ENCODE data around the gene IFT43. TPM values are rescaled to one million over a fixed set of nuclear protein-coding genes. Genes with fewer than 3 reads are reported as not detected.

IFT43 gene
- total and polyA plus RNA-seq, 12 donors, result 20.9 to 101 (median 30.2) TPM

- TF ChIP-seq POLR2A (IDR thresholded peaks at IDR 0.05), result no peak
- TF ChIP-seq, protein P1, sequence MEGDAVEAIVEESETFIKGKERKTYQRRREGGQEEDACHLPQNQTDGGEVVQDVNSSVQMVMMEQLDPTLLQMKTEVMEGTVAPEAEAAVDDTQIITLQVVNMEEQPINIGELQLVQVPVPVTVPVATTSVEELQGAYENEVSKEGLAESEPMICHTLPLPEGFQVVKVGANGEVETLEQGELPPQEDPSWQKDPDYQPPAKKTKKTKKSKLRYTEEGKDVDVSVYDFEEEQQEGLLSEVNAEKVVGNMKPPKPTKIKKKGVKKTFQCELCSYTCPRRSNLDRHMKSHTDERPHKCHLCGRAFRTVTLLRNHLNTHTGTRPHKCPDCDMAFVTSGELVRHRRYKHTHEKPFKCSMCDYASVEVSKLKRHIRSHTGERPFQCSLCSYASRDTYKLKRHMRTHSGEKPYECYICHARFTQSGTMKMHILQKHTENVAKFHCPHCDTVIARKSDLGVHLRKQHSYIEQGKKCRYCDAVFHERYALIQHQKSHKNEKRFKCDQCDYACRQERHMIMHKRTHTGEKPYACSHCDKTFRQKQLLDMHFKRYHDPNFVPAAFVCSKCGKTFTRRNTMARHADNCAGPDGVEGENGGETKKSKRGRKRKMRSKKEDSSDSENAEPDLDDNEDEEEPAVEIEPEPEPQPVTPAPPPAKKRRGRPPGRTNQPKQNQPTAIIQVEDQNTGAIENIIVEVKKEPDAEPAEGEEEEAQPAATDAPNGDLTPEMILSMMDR (IDR thresholded peaks at IDR 0.05), result no peak
- Histone ChIP-seq H3K27ac (no peak overlapping the region), H3K4me3 (no peak overlapping the region), H3K27me3 (peaks cover 24% of the 10 kb centered on the region), H3K9me3 (replicated peaks in 1 of 3) (no peaks in the 10 kb centered on the region), H3K36me3 (replicated peaks in 1 of 2) (no peaks in the 10 kb centered on the region), H3K4me1 (replicated peaks in 1 of 2) (no peaks in the 10 kb centered on the region)
- intact Hi-C loops (cut with DNase I), result no loop called here
- WGBS, 4 donors, result 47 to 76% (median 58%) methylated on average over 2 to 3 of the region's 3 CpGs
- no peak for DNase-seq
Observed at GRCh38 chr14:76129851-76130576, 144.5 kb downstream of the IFT43 start.

- WGBS, 4 donors, result 6 to 8% (median 7%) methylated on average over 16 to 30 of the region's 30 CpGs
Observed at GRCh38 chr14:76131071-76131965, 145.8 kb downstream of the IFT43 start.

GRCh38 chr14:76133103-76133502, 147.5 kb downstream of the IFT43 start:
- WGBS, 4 donors, result 17 to 18% (median 17%) methylated on average over 4 of the region's 4 CpGs
- H3K4me3 ChIP-seq, result no peak overlapping the region
- DNase-seq, result peak in 4 of 7 donors; percentile 7 to 39 (median 18)
- no peak overlapping the region for H3K27ac ChIP-seq
- H3K4me1 ChIP-seq (replicated peaks in 1 of 2), result no peaks in the 10 kb centered on the region
- no peak for TF ChIP-seq POLR2A (IDR thresholded peaks at IDR 0.05)
- TF ChIP-seq, protein P1 (IDR thresholded peaks at IDR 0.05), result no peak
- no peaks in the 10 kb centered on the region for H3K9me3 ChIP-seq (replicated peaks in 1 of 3)
- H3K36me3 ChIP-seq (replicated peaks in 1 of 2), result no peaks in the 10 kb centered on the region
- intact Hi-C loops (cut with DNase I), result no loop called here
- H3K27me3 ChIP-seq, result peaks cover 41% of the 10 kb centered on the region

More at GRCh38 chr14:76131071-76131965, 145.8 kb downstream of the IFT43 start:
- Histone ChIP-seq H3K9me3 (replicated peaks in 1 of 3) (no peaks in the 10 kb centered on the region), H3K27me3 (peaks cover 29% of the 10 kb centered on the region), H3K4me1 (replicated peaks in 1 of 2) (no peaks in the 10 kb centered on the region), H3K27ac (no peak overlapping the region), H3K36me3 (replicated peaks in 1 of 2) (no peaks in the 10 kb centered on the region), H3K4me3 (no peak overlapping the region)
- TF ChIP-seq, protein P1 (IDR thresholded peaks at IDR 0.05), result no peak
- TF ChIP-seq POLR2A (IDR thresholded peaks at IDR 0.05), result no peak
- intact Hi-C loops (cut with DNase I), result no loop called here
- DNase-seq, result no peak

Other genes starting within 250 kb of the IFT43 start
- gene TGFB3, start 3.8 kb upstream of the IFT43 start, total RNA-seq, result 100 to 1,000 TPM in 1 of 9 donors, 10 to 100 TPM in 8; 12.7 to 102 (median 52.1) TPM
- 10 to 100 TPM; 17.1 to 29.1 (median 26.3) TPM for gene TGFB3, start 3.8 kb upstream of the IFT43 start, polyA plus RNA-seq
- 100 to 1,000 TPM in 1 of 9 donors, 10 to 100 TPM in 8; 21.5 to 108 (median 46.2) TPM for gene GPATCH2L, start 166.2 kb downstream of the IFT43 start, total RNA-seq
- gene GPATCH2L, start 166.2 kb downstream of the IFT43 start, polyA plus RNA-seq, result 10 to 100 TPM in 1 of 3 donors, 1 to 10 TPM in 2; 3.2 to 13.8 (median 6.1) TPM